WTC11 (cell line): ENCODE results near the gene ZNF593. TPM values are rescaled to one million over a fixed set of nuclear protein-coding genes. Genes with fewer than 3 reads are reported as not detected.

Source experiments
- ATAC-seq: fragments of 200-7000 bp; cut with Tn5 transposase; 2 replicates; pipeline ENCODE4 v1.10.0; 2021; ENCODE audit warnings: mild to moderate bottlenecking, moderate library complexity
- CTCF ChIA-PET: fragments of 300-600 bp; sonication (Branson Sonifier 250); formaldehyde crosslinking; loops from one replicate; lab custom pipeline; 2021; ENCODE audit warnings: antibody characterized with exemption; lab: Charles Lee
- POLR2A ChIA-PET: fragments of 350-600 bp; sonication (Branson Sonifier 250); formaldehyde crosslinking; loops from one replicate; lab custom pipeline; 2021; ENCODE audit warnings: antibody characterized with exemption; lab: Charles Lee
- DNase-seq: peaks from one replicate; pipeline ENCODE4 v3.0.0; 2021; ENCODE audit warnings: low spot score
- H3K27ac Mint-ChIP-seq: 2 replicates; pipeline ENCODE4 v1.8.0; 2021; ENCODE audit warnings: mixed read lengths
- H3K27me3 Mint-ChIP-seq: 2 replicates; pipeline ENCODE4 v1.8.0; 2021; ENCODE audit warnings: low read depth, mild to moderate bottlenecking, moderate library complexity, mixed read lengths
- H3K36me3 Mint-ChIP-seq: 2 replicates; pipeline ENCODE4 v1.8.0; 2021; ENCODE audit warnings: mixed read lengths
- H3K4me1 Mint-ChIP-seq: 2 replicates; pipeline ENCODE4 v1.8.0; 2022; ENCODE audit warnings: mixed read lengths
- H3K4me3 Mint-ChIP-seq: 2 replicates; pipeline ENCODE4 v1.8.0; 2021; ENCODE audit warnings: mild to moderate bottlenecking, moderate library complexity, mixed read lengths
- H3K9me3 Mint-ChIP-seq: 2 replicates; pipeline ENCODE4 v1.8.0; 2021; ENCODE audit warnings: mixed read lengths
- ATF2 ChIP-seq: sonication (generic); formaldehyde crosslinking; IDR thresholded peaks from 2 replicates; pipeline ENCODE4 v1.8.1; 2022; ENCODE audit warnings: low read depth, missing genetic modification reagents, borderline replicate concordance
- CDX4 ChIP-seq: fragments of 250-450 bp; sonication (Bioruptor Pico); IDR thresholded peaks from 2 replicates; pipeline ENCODE4 v1.9.0; 2021; ENCODE audit warnings: moderate library complexity, mild to moderate bottlenecking, inconsistent platforms, borderline replicate concordance
- CREB1 ChIP-seq: sonication (generic); formaldehyde crosslinking; IDR thresholded peaks from 2 replicates; pipeline ENCODE4 v1.8.0; 2023; ENCODE audit warnings: mild to moderate bottlenecking, missing genetic modification reagents
- ELF4 ChIP-seq: sonication (generic); formaldehyde crosslinking; IDR thresholded peaks from 2 replicates; pipeline ENCODE4 v1.8.1; 2022; ENCODE audit warnings: low read depth, mild to moderate bottlenecking, moderate library complexity, missing genetic modification reagents
- EMX1 ChIP-seq: fragments of 250-450 bp; sonication (Bioruptor Pico); IDR thresholded peaks from 2 replicates; pipeline ENCODE4 v1.8.0; 2021; ENCODE audit warnings: mild to moderate bottlenecking
- ESRRA ChIP-seq: sonication (generic); formaldehyde crosslinking; IDR thresholded peaks from 2 replicates; pipeline ENCODE4 v1.8.1; 2022; ENCODE audit warnings: mild to moderate bottlenecking, missing genetic modification reagents, borderline replicate concordance
- GABPB1 ChIP-seq: sonication (generic); formaldehyde crosslinking; IDR thresholded peaks from 2 replicates; pipeline ENCODE4 v1.8.1; 2023; ENCODE audit warnings: mild to moderate bottlenecking, missing genetic modification reagents
- GTF2I ChIP-seq: fragments of 250-450 bp; sonication (Bioruptor Pico); conservative IDR thresholded peaks from 2 replicates; pipeline ENCODE4 v1.4.0; 2021; ENCODE audit warnings: mild to moderate bottlenecking
- HMGXB4 ChIP-seq: sonication (generic); formaldehyde crosslinking; IDR thresholded peaks from 2 replicates; pipeline ENCODE4 v1.8.1; 2023; ENCODE audit warnings: mild to moderate bottlenecking, moderate library complexity, missing genetic modification reagents
- NFYB ChIP-seq: sonication (generic); formaldehyde crosslinking; conservative IDR thresholded peaks from 2 replicates; pipeline ENCODE4 v1.8.0; 2022; ENCODE audit warnings: low read depth, missing genetic modification reagents
- NR3C1 ChIP-seq: sonication (generic); formaldehyde crosslinking; conservative IDR thresholded peaks from 2 replicates; pipeline ENCODE4 v1.8.1; 2023; ENCODE audit warnings: low read depth, mild to moderate bottlenecking, missing genetic modification reagents
- RORB ChIP-seq: fragments of 250-450 bp; sonication (Bioruptor Pico); IDR thresholded peaks from 2 replicates; pipeline ENCODE4 v1.9.0; 2021; ENCODE audit warnings: mild to moderate bottlenecking
- SOX15 ChIP-seq: fragments of 250-450 bp; sonication (Bioruptor Pico); IDR thresholded peaks from 2 replicates; pipeline ENCODE4 v1.9.0; 2021; ENCODE audit warnings: mild to moderate bottlenecking
- USF2 ChIP-seq: sonication (generic); formaldehyde crosslinking; IDR thresholded peaks from 2 replicates; pipeline ENCODE4 v1.8.1; 2023; ENCODE audit warnings: mild to moderate bottlenecking, missing genetic modification reagents, moderate library complexity
- ZBTB43 ChIP-seq: sonication (generic); formaldehyde crosslinking; IDR thresholded peaks from 2 replicates; pipeline ENCODE4 v1.8.1; 2023; ENCODE audit warnings: mild to moderate bottlenecking, missing genetic modification reagents
- ZNF121 ChIP-seq: sonication (generic); formaldehyde crosslinking; IDR thresholded peaks from 2 replicates; pipeline ENCODE4 v1.8.0; 2023; ENCODE audit warnings: missing genetic modification reagents
- ZNF219 ChIP-seq: sonication (generic); formaldehyde crosslinking; IDR thresholded peaks from 2 replicates; pipeline ENCODE4 v1.8.0; 2023; ENCODE audit warnings: missing genetic modification reagents, mild to moderate bottlenecking, borderline replicate concordance
- total RNA-seq: library from RNA; stranded (reverse); gene quantifications from 3 replicates; pipeline ENCODE4 v1.2.3, GENCODE V29; 2021

The ZNF593 gene
- total RNA-seq, 1 experiment from 2014 or later: 49.1 TPM

- TF ChIP-seq USF2 (CRISPR knock-in tag) (no peak), GABPB1 (CRISPR knock-in tag) (no peak), CREB1 (CRISPR knock-in tag) (no peak), SOX15 (no peak)
- no peak for ATAC-seq
- peaks cover 17% of the 10 kb centered on the region for H3K4me1 Mint-ChIP-seq
- H3K9me3 Mint-ChIP-seq: no peaks in the 10 kb centered on the region
- ChIA-PET POLR2A (no interaction called here), CTCF (interaction anchor here (1.1 to 5.9 kb wide), 5 partner anchors 11 to 97 kb away, joined by 5 to 165 read pairs (median 46); partner anchors contain the start of genes C1orf232, CEP85, CNKSR1 and SH3BGRL3)
- no peak overlapping the region for H3K27ac Mint-ChIP-seq
- H3K27me3 Mint-ChIP-seq: no peaks in the 10 kb centered on the region
- DNase-seq: no peak
- H3K36me3 Mint-ChIP-seq: peaks cover 3% of the 10 kb centered on the region; the same call in 1 of the 2 replicates
- no peak overlapping the region for H3K4me3 Mint-ChIP-seq
Observed at GRCh38 chr1:26188477-26188876, 18.8 kb downstream of the ZNF593 start.

- H3K4me3 Mint-ChIP-seq: no peak overlapping the region
- DNase-seq: no peak
- TF ChIP-seq ELF4 (CRISPR knock-in tag) (no peak), ZNF121 (CRISPR knock-in tag) (no peak), CDX4 (CRISPR knock-in tag) (no peak), NR3C1 (CRISPR knock-in tag) (no peak), ATF2 (CRISPR knock-in tag) (no peak), NFYB (CRISPR knock-in tag) (no peak), ZBTB43 (CRISPR knock-in tag) (no peak), HMGXB4 (CRISPR knock-in tag) (no peak), GTF2I (CRISPR knock-in tag) (no peak), EMX1 (CRISPR knock-in tag) (no peak), ESRRA (CRISPR knock-in tag) (no peak), ZNF219 (CRISPR knock-in tag) (no peak), RORB (CRISPR knock-in tag) (no peak)
- TF ChIP-seq, all 79 proteins: peak for 0
- ATAC-seq: no peak
- Mint-ChIP-seq H3K27ac (no peak overlapping the region), H3K4me1 (peaks cover 17% of the 10 kb centered on the region), H3K9me3 (no peaks in the 10 kb centered on the region), H3K36me3 (peaks cover 3% of the 10 kb centered on the region; the same call in 1 of the 2 replicates), H3K27me3 (no peaks in the 10 kb centered on the region; the same call in 1 of the 2 replicates)
- ChIA-PET CTCF (interaction anchor here (1.0 to 5.9 kb wide), 15 partner anchors 12 to 385 kb away, joined by 4 to 165 read pairs (median 14); partner anchors contain the start of genes C1orf232, CEP85, CNKSR1 and SH3BGRL3), POLR2A (interaction anchor here (1.9 kb wide), 1 partner anchor 45 kb away, joined by 9 read pairs; the partner anchor contains the start of gene CEP85)
Observed at GRCh38 chr1:26189331-26189730, 19.6 kb downstream of the ZNF593 start.
